ENCODE data around the gene EPB41L2.

DNA sequence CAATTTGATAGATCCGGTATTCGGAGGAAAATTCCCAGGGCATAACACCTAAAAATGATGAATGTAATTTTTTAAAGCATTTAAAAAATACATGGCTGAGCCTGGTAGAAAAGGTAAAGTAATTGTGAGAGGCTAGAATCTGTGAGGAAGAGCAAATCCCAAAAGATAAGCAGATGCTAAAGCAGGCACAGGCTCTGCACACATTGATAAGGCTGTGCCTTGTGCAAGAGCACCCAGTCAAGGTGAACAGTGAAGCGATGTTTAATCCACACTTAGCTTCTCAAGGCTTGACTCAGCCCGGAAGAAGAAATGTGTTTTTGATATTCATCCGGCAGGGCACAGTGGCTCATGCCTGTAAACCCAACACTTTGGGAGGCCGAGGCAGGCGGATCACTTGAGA lies 5.1 kb upstream of the EPB41L2 start:
- TF ChIP-seq, protein P1, sequence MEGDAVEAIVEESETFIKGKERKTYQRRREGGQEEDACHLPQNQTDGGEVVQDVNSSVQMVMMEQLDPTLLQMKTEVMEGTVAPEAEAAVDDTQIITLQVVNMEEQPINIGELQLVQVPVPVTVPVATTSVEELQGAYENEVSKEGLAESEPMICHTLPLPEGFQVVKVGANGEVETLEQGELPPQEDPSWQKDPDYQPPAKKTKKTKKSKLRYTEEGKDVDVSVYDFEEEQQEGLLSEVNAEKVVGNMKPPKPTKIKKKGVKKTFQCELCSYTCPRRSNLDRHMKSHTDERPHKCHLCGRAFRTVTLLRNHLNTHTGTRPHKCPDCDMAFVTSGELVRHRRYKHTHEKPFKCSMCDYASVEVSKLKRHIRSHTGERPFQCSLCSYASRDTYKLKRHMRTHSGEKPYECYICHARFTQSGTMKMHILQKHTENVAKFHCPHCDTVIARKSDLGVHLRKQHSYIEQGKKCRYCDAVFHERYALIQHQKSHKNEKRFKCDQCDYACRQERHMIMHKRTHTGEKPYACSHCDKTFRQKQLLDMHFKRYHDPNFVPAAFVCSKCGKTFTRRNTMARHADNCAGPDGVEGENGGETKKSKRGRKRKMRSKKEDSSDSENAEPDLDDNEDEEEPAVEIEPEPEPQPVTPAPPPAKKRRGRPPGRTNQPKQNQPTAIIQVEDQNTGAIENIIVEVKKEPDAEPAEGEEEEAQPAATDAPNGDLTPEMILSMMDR (IDR thresholded peaks at IDR 0.05; ENCODE audit: poor library complexity), result no peak
- no peak for TF ChIP-seq EZH2 (IDR thresholded peaks at IDR 0.05; ENCODE audit: borderline replicate concordance)
